Tibial nerve (tissue), 4 donors: Measurements from ENCODE around the gene RDX. TPM values are rescaled to one million over a fixed set of nuclear protein-coding genes. Genes with fewer than 3 reads are reported as not detected.

Source experiments
- DNase-seq, 2 donors: peaks; one replicate each; pipeline ENCODE4 v3.0.0-alpha.2; 2019; ENCODE audit warnings: low spot score in 2 of 2
- H3K27ac ChIP-seq, 4 donors: fragments of 200-600 bp; sonication (generic) in 3 of 4; one replicate each; pipeline ENCODE4 v1.5.1; 2017 to 2019; ENCODE audit warnings: mild to moderate bottlenecking in 1 of 4
- H3K27me3 ChIP-seq, 2 donors: fragments of 200-600 bp; sonication (generic) in 1 of 2; one replicate each; pipeline versions ENCODE4 v1.5.1 to v1.6.0; 2017 to 2019
- H3K36me3 ChIP-seq, 3 donors: fragments of 200-600 bp; sonication (generic); one replicate each; pipeline ENCODE4 v1.5.1; 2018 to 2019
- H3K4me1 ChIP-seq, 4 donors: fragments of 200-600 bp; sonication (generic) in 3 of 4; one replicate each; pipeline ENCODE4 v1.5.1; 2017 to 2019
- H3K4me3 ChIP-seq, 4 donors: fragments of 200-600 bp; sonication (generic) in 3 of 4; one replicate each; pipeline ENCODE4 v1.5.1; 2017 to 2019; ENCODE audit warnings: mild to moderate bottlenecking in 1 of 4, moderate library complexity in 1 of 4
- H3K9me3 ChIP-seq, 4 donors: fragments of 200-600 bp; sonication (generic) in 3 of 4; one replicate each; pipeline ENCODE4 v1.5.1; 2017 to 2019
- CTCF ChIP-seq, 5 experiments: fragments of 200-600 bp in 3 of 5; fragments of 450-650 bp in 2 of 5; sonication (generic) in 3 of 5; IDR thresholded peaks; one replicate each; pipeline ENCODE4 v1.5.1; 2016 to 2019; ENCODE audit warnings: antibody characterized with exemption in 5 of 5, mild to moderate bottlenecking in 3 of 5, moderate library complexity in 2 of 5
- EP300 ChIP-seq, 2 donors: sonication (generic); formaldehyde crosslinking; IDR thresholded peaks; one replicate each; pipeline ENCODE4 v1.6.1; 2017; ENCODE audit warnings: antibody characterized with exemption in 2 of 2, mild to moderate bottlenecking in 1 of 2
- POLR2A ChIP-seq, 2 donors: fragments of 450-650 bp; IDR thresholded peaks; one replicate each; pipeline ENCODE4 v1.6.1; 2017; ENCODE audit warnings: antibody characterized with exemption in 2 of 2, mild to moderate bottlenecking in 2 of 2, moderate library complexity in 2 of 2
- WGBS, 2 donors: methylation state at CpG; one replicate each; pipeline ENCODE4 v1.1.5; 2018; 5-methylcytosine and 5-hydroxymethylcytosine counted together
- total RNA-seq, 4 donors: library from RNA; depleted of rRNA; stranded (reverse); fragments of >200 nt; gene quantifications; one replicate each; pipeline ENCODE4 v1.1.0, GENCODE V29; 2016

RDX gene
- total RNA-seq, 4 donors from 2014 or later, result 59.8 to 120 (median 88.8) TPM

GRCh38 chr11:110173811-110174644 lies 122.4 kb downstream of the RDX start:
- H3K9me3 ChIP-seq, result no peaks in the 10 kb centered on the region
- peaks cover 0 to 20% (median 4%) of the 10 kb centered on the region in 4 donors for H3K4me1 ChIP-seq
- TF ChIP-seq CTCF (IDR thresholded peaks at IDR 0.05), result peak; percentile 65 to 87 (median 70)
- TF ChIP-seq EP300 (IDR thresholded peaks at IDR 0.05), result no peak
- peak; percentile 61 to 83 for DNase-seq
- H3K36me3 ChIP-seq, result no peaks in the 10 kb centered on the region
- H3K27me3 ChIP-seq, result no peaks in the 10 kb centered on the region
- peak overlapping the region in 2 of 4 donors; percentile 17 to 22 for H3K4me3 ChIP-seq
- H3K27ac ChIP-seq, result peak overlapping the region in 2 of 4 donors; percentile 42 to 72
- WGBS, 2 donors, result 16 to 17% methylated on average over 14 of the region's 14 CpGs

GRCh38 chr11:110172468-110173065 lies 123.8 kb downstream of the RDX start:
- no peak overlapping the region for H3K27ac ChIP-seq
- TF ChIP-seq CTCF (IDR thresholded peaks at IDR 0.05), result no peak
- no peak for TF ChIP-seq EP300 (IDR thresholded peaks at IDR 0.05)
- no peak for TF ChIP-seq POLR2A (IDR thresholded peaks at IDR 0.05)
- peaks cover 0 to 20% (median 4%) of the 10 kb centered on the region in 4 donors for H3K4me1 ChIP-seq
- H3K36me3 ChIP-seq, result no peaks in the 10 kb centered on the region
- H3K27me3 ChIP-seq, result no peaks in the 10 kb centered on the region
- 87 to 91% methylated on average over 11 of the region's 11 CpGs for WGBS, 2 donors
- no peak overlapping the region for H3K4me3 ChIP-seq
- no peak for DNase-seq
- H3K9me3 ChIP-seq, result no peaks in the 10 kb centered on the region

GRCh38 chr11:110169738-110170137 lies 126.7 kb downstream of the RDX start:
- WGBS, 2 donors, result 74 to 76% methylated on average over 2 of the region's 2 CpGs
- no peak for TF ChIP-seq EP300 (IDR thresholded peaks at IDR 0.05)
- no peak for TF ChIP-seq CTCF (IDR thresholded peaks at IDR 0.05)
- no peak for TF ChIP-seq POLR2A (IDR thresholded peaks at IDR 0.05)
- H3K9me3 ChIP-seq, result no peaks in the 10 kb centered on the region

GRCh38 chr11:110168033-110168803 lies 128.2 kb downstream of the RDX start:
- Histone ChIP-seq H3K9me3 (no peaks in the 10 kb centered on the region), H3K36me3 (peaks cover 0 to 26% (median 0%) of the 10 kb centered on the region in 3 donors), H3K4me3 (no peak overlapping the region), H3K27me3 (no peaks in the 10 kb centered on the region), H3K4me1 (no peaks in the 10 kb centered on the region), H3K27ac (no peak overlapping the region)
- 78 to 81% methylated on average over 5 of the region's 5 CpGs for WGBS, 2 donors
- DNase-seq, result no peak
- no peak for TF ChIP-seq EP300 (IDR thresholded peaks at IDR 0.05)
- TF ChIP-seq CTCF (IDR thresholded peaks at IDR 0.05), result no peak
- TF ChIP-seq POLR2A (IDR thresholded peaks at IDR 0.05), result no peak

More at GRCh38 chr11:110169738-110170137, 126.7 kb downstream of the RDX start:
- Histone ChIP-seq H3K27me3 (no peaks in the 10 kb centered on the region), H3K27ac (no peak overlapping the region), H3K4me1 (peaks cover 0 to 11% (median 4%) of the 10 kb centered on the region in 4 donors), H3K36me3 (peaks cover 0 to 11% (median 0%) of the 10 kb centered on the region in 3 donors), H3K4me3 (no peak overlapping the region)
- no peak for DNase-seq
